HL-60/S4 (cell line): Measurements from ENCODE around the gene DIP2C.
"Not testable (repeated sequence)": the region's sequence is repeated elsewhere in the genome, so short reads cannot be mapped to it uniquely, and the experiment has no call there.

Source experiments
- in situ Hi-C: fragments of 300-500 bp; cut with MboI; formaldehyde crosslinking; loops from 2 replicates; pipeline ENCODE4 v1.14.3; 2022; ENCODE audit warnings: low sequenced_read_pairs

Gene DIP2C

DNA sequence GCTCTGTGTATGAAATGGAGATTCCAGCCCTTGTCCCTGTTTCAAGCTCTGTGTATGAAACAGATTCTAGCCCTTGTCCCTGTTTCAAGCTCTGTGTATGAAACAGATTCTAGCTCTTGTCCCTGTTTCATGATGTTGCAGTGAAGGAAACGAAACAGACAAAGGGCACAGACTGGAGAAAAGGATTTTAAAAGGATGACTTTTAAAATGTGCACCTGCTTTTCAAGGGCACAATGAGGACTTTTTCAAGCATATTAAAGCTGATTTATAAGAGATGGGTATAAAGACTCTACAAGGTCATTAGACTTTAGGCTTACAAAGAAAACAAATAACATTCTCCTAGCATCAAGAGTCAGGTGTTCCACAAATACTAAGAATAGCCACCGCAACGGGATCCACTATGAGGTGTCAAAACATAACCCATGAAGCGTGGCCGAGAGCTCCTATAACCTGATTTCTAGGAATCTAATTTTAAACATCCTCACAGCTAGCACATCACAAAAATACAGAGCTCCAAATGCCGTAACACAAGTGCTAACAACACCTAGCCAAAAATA, 29.0 kb downstream of the DIP2C start:
- in situ Hi-C loops: no loop called here

DNA sequence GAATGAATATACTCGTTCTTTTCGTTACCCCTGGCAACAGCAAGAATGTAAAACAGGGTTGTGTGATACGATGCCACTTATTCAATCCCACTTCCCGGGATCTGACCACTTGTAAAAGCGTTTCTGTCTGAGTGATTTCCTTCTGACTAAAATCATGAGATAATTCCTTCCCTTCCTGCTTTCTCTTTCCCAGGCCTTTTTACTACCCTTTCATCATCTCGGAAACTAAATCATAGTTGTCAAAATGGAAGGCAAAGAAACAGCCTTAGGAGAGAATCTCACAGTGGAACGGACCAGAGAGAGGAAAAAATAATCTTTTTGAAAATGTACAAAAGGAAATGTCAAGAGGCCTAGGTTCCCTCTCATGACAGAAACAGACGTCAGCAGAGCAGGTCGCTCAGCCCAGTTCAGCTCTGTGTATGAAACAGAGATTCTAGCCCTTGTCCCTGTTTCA, 29.8 kb downstream of the DIP2C start:
- in situ Hi-C loops: no loop called here

- in situ Hi-C loops: not testable (repeated sequence)
These were observed 31.6 kb downstream of the DIP2C start for GRCh38 chr10:657816-658350.

DNA sequence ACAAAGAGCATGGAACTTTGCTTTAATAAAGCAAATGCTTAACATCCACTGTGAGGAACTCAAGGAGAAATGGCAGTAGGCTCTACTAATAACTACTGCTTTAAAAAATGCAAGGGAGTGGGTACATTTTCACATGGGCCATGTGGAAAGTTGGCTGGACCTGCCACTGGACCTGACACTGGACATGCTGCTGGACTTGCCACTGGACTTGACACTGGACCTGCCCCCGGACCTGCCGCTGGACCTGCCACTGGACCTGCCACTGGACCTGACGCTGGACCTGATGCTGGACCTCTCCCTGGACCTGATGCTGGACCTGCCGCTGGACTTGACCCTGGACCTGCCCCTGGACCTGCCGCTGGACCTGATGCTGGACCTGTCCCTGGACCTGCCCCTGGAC, 32.6 kb downstream of the DIP2C start:
- in situ Hi-C loops: no loop called here

GRCh38 chr10:655184-655583, 34.3 kb downstream of the DIP2C start:
- in situ Hi-C loops: no loop called here

DNA sequence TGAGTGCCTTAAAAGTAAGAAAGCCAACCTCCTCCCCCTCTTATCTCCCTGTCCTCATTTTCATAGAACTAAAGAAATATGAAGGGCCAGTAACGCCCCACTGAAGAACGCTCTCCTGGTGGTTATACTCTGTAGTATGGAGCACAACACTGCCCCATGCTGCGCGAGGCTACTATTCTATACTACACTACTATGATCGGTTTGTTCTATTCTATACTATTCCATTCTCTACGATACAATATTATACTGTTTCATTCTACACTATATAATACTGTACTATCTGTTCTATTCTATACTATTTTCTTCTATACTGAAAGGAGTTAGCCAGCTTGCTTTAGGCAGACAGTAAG, 34.8 kb downstream of the DIP2C start:
- in situ Hi-C loops: no loop called here

- in situ Hi-C loops: no loop called here
These were observed 35.3 kb downstream of the DIP2C start for GRCh38 chr10:653991-654646.

DNA sequence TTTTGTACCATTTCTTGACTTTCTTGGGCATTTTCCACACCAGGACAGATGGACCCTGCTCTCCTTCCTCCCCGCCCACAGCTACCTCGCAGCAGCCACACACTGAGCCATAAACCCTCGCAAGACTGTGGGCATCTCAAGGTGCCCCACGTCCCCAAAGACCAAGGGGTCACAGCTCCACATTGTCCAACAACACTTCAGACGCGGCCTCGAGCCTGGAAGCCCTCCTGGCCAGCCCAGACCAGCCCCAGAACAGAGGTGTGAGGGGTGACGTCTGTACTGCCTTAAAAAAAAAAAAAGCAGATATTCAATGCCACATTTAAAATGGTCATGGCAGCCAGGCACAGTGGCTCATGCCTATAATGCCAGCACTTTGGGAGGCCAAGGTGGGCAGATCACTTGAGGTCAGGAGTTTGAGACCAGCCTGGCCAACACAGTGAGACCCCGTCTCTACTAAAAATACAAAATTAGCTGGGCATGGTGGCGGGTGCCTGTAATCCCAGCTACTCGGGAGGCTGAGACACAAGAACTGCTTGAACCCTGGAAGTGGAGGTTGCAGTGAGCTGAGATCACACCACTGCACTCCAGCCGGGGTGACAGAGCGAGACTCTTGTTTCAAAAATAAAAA, 36.5 kb downstream of the DIP2C start:
- in situ Hi-C loops: not testable (repeated sequence)

DNA sequence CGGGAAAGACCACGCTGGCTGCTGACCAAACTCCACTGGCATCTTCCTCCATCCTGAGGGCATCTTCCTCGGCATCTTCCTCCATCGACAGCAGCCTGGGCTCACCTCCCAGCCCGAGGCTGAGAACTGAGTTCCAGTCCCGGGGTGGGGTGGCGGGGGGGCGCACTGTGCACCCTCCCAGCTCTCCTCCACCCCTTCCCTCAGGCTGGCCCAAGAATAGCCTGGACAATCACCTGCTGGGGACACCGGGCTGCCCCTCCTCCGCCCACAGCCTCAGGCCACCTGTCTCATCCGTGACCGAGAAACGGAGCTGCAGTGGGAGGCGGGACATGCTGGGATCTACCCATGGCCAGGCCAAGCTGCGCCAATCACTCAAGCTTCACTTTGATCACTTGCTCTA, 37.2 kb downstream of the DIP2C start:
- in situ Hi-C loops: no loop called here

DNA sequence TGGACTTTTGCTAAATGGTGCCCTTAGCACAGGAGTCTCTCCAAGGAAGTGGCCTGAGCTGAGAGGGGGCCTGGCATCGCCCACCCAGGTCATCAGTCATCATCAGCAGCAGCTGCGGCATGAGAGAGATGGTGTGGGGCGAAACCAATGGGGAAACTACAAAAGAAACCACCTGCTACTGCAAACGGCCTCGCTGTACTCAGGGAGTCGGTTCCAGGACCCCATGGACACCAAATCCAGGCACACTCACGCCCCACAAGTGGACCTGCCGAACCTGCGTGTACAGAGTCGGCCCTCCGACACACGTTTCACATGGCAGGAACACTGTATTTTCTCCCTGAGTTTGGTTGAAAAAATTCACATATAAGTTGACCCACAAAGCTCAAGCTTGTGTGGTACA, 37.8 kb downstream of the DIP2C start:
- in situ Hi-C loops: no loop called here

- in situ Hi-C loops: no loop called here
These were observed 38.4 kb downstream of the DIP2C start for GRCh38 chr10:650886-651615.

DNA sequence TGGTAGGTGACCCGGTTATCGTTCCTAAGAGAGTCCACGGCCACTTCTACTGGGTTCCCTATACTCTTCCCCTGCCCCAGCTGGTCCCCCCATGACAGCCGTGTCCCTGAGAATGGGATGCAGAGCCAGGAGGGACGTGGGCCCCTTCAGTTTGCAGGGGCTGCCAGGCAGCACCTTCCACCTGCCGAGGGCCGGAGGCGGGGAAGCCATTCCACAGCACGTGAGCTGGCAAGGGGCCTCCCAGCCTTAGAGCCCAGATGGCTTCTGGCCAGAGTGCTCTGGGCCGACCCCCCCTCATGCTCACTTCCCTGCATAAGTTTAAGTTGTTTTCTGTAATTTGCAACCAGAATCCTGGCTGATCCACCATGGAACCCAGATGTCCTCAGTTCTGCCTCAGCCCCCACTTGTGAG, 39.0 kb downstream of the DIP2C start:
- in situ Hi-C loops: no loop called here

DNA sequence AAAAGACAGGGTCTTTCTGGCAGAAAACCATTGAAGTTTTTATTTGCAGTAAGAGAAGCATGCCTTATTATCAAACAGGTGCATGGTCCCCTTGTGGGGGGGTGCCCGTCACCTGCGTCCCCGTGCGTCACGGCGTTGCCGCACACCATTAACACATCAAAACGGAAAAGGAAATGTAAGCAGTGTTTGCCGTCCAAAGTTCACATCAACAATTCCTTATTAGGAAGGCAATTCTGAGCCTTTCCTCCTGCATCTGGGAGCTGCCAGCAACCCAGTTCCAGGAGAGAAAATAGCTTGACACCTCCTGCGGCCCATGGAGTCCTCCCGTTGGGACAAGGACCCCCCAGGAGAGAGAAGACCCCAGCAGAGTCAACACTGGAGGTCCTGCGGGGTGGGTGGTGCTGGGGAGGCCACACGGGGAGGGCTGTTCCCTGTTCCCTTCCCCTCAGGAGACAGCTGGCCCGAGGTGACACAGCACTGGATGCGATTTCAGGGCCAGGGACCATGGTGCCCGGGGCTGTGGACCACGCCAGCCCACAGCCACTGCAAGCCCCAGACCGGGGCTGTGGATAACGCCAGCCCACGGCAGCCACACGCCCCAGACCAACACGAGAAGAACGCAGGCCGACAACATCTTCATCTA, 39.5 kb downstream of the DIP2C start:
- in situ Hi-C loops: no loop called here

GRCh38 chr10:649445-649797, 40.0 kb downstream of the DIP2C start:
- in situ Hi-C loops: no loop called here

GRCh38 chr10:647019-647418, 42.4 kb downstream of the DIP2C start:
- in situ Hi-C loops: not testable (repeated sequence)

DNA sequence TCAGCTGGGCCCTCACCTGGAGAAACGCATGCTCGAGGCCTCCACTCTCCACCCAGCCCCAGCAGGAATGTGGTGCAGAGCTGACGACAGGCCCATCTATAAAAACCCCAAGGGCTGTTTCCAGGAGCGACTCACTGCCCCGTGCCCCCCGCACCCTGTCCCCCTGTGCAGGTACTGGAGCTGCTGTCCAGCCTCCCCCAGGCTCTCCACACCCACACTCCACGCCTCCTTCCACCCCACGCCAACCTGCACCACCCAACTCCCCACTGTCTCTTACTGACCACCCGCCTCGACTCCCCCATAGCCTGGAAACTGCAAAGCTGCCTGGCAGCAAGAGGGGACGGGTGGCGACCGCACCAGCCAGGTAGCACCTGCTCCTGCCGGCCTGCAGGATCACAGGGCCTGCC, 43.3 kb downstream of the DIP2C start:
- in situ Hi-C loops: no loop called here

DNA sequence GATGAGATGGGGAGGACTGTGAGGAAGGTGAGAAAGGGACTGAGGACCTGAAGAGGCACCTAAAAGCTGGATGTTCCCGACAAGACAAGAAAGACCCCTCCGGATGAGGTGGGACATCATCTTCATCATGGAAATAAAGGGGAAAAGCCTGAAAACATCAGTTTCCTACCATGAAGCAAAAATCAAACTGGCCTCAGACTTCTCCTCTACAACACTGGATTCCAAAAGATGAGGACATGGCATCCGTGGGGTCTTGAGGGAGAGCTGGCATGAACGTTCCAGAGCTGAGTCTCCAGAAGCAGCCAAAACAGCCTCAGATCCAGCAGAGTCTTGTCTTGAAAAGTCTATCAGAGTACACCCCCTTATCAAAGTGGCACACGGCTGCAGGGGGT, 44.5 kb downstream of the DIP2C start:
- in situ Hi-C loops: no loop called here

- in situ Hi-C loops: no loop called here
These were observed 45.2 kb downstream of the DIP2C start for GRCh38 chr10:644076-644942.

GRCh38 chr10:642186-642890, 47.1 kb downstream of the DIP2C start:
- in situ Hi-C loops: no loop called here
